ENCODE measurements around the gene OSMR. TPM values are rescaled to one million over a fixed set of nuclear protein-coding genes. Genes with fewer than 3 reads are reported as not detected.

OSMR gene
- polyA plus RNA-seq, 1 donor from 2014 or later = not detected

- H3K27ac Mint-ChIP-seq = no peak overlapping the region
- no peaks in the 10 kb centered on the region for H3K9me3 Mint-ChIP-seq
- H3K4me3 Mint-ChIP-seq = no peak overlapping the region
- H3K27me3 Mint-ChIP-seq = no peaks in the 10 kb centered on the region
- H3K4me1 Mint-ChIP-seq = peaks cover 0 to 2% (median 0%) of the 10 kb centered on the region in 3 donors
- H3K36me3 Mint-ChIP-seq = peaks cover 13% of the 10 kb centered on the region
Observed at GRCh38 chr5:38940230-38940858, 94.5 kb downstream of the OSMR start.

- no peaks in the 10 kb centered on the region for H3K4me1 Mint-ChIP-seq
- H3K36me3 Mint-ChIP-seq = peaks cover 11% of the 10 kb centered on the region
- no peak overlapping the region for H3K4me3 Mint-ChIP-seq
- no peaks in the 10 kb centered on the region for H3K9me3 Mint-ChIP-seq
- no peak overlapping the region for H3K27ac Mint-ChIP-seq
- no peaks in the 10 kb centered on the region for H3K27me3 Mint-ChIP-seq
Observed at GRCh38 chr5:38941912-38942311, 96.1 kb downstream of the OSMR start.

DNA sequence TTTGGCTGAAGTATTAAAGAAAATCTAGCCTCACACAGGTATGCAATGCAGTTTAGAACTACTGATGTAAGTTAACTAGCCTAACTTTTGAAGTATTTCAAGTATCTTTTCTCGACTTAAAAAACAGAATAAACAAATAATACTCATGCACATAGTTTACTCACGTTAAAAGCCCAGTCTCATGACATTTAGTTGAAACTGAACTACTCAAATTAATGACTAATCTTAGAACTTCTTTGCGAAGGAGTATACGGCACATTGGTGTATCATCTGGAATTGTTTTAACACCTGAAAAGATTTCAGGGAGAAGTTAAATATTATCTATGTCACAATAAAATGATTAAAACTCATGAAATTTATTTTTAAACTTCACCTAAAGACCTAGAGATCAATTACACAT lies 98.5 kb downstream of the OSMR start:
- Mint-ChIP-seq H3K27me3 (no peaks in the 10 kb centered on the region), H3K36me3 (peaks cover 5% of the 10 kb centered on the region), H3K4me3 (no peak overlapping the region)

GRCh38 chr5:38948501-38948900 lies 102.7 kb downstream of the OSMR start:
- Mint-ChIP-seq H3K4me3 (no peak overlapping the region), H3K27ac (no peak overlapping the region), H3K9me3 (no peaks in the 10 kb centered on the region), H3K36me3 (peaks cover 2% of the 10 kb centered on the region), H3K27me3 (no peaks in the 10 kb centered on the region), H3K4me1 (no peaks in the 10 kb centered on the region)

More for the DNA sequence above, 98.5 kb downstream of the OSMR start:
- Mint-ChIP-seq H3K9me3 (no peaks in the 10 kb centered on the region), H3K4me1 (no peaks in the 10 kb centered on the region), H3K27ac (no peak overlapping the region)

GRCh38 chr5:38953426-38954012 lies 107.7 kb downstream of the OSMR start:
- H3K27me3 Mint-ChIP-seq = no peaks in the 10 kb centered on the region
- H3K27ac Mint-ChIP-seq = no peak overlapping the region
- no peaks in the 10 kb centered on the region for H3K4me1 Mint-ChIP-seq
- H3K36me3 Mint-ChIP-seq = peaks cover 2% of the 10 kb centered on the region
- H3K9me3 Mint-ChIP-seq = no peaks in the 10 kb centered on the region
- no peak overlapping the region for H3K4me3 Mint-ChIP-seq

DNA sequence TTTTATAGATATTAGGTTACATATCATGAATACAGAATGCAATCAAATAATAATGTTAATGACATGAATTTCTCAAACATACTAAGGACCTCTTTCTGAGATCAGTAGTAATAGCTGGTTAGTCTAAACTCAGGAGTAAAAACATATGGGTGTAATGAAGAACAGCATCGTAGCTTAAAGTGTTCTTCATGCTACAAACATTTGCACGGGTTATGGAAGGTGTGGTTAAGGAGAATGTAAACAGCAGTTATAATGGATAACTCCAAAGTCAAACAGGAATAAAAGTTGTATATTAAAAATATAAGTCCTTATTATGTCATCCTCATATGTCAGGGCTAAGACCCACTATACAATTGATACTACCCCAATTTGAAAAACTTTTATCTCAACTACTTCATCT lies 115.9 kb downstream of the OSMR start:
- H3K36me3 Mint-ChIP-seq = no peaks in the 10 kb centered on the region
- no peaks in the 10 kb centered on the region for H3K27me3 Mint-ChIP-seq
- no peaks in the 10 kb centered on the region for H3K4me1 Mint-ChIP-seq
- no peaks in the 10 kb centered on the region for H3K9me3 Mint-ChIP-seq
- no peak overlapping the region for H3K4me3 Mint-ChIP-seq
- H3K27ac Mint-ChIP-seq = peak overlapping the region in 1 of 3 donors; percentile 47

DNA sequence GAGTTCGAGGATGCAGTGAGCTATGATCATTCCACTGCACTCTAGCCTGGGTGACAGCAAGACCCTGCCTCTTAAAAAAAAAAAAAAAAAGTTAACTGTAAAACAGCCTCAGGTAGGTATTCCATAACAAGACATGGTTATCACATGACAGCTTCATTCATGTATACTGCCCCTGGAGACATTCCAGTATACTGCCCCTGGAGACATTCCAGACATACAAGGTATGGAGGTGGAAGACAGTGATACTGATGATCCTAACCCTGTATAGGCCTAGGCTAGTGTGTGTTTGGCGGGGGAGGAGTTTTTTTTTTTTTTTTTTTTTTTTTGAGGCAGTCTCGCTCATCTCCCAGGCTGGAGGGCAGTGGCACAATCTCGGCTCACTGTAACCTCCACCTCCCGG lies 122.9 kb downstream of the OSMR start:
- H3K9me3 Mint-ChIP-seq = no peaks in the 10 kb centered on the region
- no peak overlapping the region for H3K4me3 Mint-ChIP-seq
- H3K36me3 Mint-ChIP-seq = no peaks in the 10 kb centered on the region
- no peak overlapping the region for H3K27ac Mint-ChIP-seq
- no peaks in the 10 kb centered on the region for H3K27me3 Mint-ChIP-seq
- H3K4me1 Mint-ChIP-seq = no peaks in the 10 kb centered on the region

DNA sequence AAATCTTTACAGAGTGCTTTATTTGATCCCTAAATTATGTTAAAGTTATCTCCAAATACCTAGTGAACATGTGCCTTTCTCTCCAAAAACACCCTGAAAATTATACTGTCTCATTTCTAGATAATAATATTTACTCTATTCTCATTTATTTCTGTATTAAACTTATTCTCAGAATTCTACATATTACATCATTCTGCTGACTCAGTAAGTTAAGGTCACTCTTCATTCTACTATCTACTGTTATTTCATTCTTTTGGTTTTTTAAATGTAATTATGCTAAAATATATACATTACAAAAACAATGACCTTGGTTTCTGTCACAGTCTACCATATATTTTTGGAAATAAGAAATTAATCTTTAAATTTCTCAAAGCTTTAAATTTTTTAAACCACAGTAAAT lies 132.2 kb downstream of the OSMR start:
- no peaks in the 10 kb centered on the region for H3K4me1 Mint-ChIP-seq
- no peak overlapping the region for H3K4me3 Mint-ChIP-seq
- H3K27ac Mint-ChIP-seq = no peak overlapping the region
- H3K9me3 Mint-ChIP-seq = no peaks in the 10 kb centered on the region
- peaks cover 4% of the 10 kb centered on the region for H3K36me3 Mint-ChIP-seq
- no peaks in the 10 kb centered on the region for H3K27me3 Mint-ChIP-seq

- Mint-ChIP-seq H3K36me3 (peaks cover 4% of the 10 kb centered on the region), H3K27me3 (no peaks in the 10 kb centered on the region), H3K4me1 (no peaks in the 10 kb centered on the region), H3K9me3 (no peaks in the 10 kb centered on the region), H3K27ac (no peak overlapping the region), H3K4me3 (no peak overlapping the region)
Observed at GRCh38 chr5:38979535-38979934, 133.7 kb downstream of the OSMR start.

Other genes starting within 250 kb of the OSMR start
- gene RICTOR, start 228.4 kb downstream of the OSMR start, polyA plus RNA-seq = 11.8 TPM